22Rv1 (cell line): ENCODE results near the gene VSTM2B.

Source experiments
- H3K27ac ChIP-seq: fragments of 450-650 bp; 2 replicates; pipeline ENCODE4 v1.5.1; 2017
- ZFX ChIP-seq: fragments of 450-650 bp; IDR thresholded peaks from 2 replicates; pipeline ENCODE4 v1.6.1; 2017; ENCODE audit warnings: antibody characterized with exemption, borderline replicate concordance
- TF ChIP-seq, protein P1 (sequence below): fragments of 450-650 bp; IDR thresholded peaks from 2 replicates; pipeline ENCODE4 v1.5.1; 2017; ENCODE audit warnings: mild to moderate bottlenecking

VSTM2B gene

DNA sequence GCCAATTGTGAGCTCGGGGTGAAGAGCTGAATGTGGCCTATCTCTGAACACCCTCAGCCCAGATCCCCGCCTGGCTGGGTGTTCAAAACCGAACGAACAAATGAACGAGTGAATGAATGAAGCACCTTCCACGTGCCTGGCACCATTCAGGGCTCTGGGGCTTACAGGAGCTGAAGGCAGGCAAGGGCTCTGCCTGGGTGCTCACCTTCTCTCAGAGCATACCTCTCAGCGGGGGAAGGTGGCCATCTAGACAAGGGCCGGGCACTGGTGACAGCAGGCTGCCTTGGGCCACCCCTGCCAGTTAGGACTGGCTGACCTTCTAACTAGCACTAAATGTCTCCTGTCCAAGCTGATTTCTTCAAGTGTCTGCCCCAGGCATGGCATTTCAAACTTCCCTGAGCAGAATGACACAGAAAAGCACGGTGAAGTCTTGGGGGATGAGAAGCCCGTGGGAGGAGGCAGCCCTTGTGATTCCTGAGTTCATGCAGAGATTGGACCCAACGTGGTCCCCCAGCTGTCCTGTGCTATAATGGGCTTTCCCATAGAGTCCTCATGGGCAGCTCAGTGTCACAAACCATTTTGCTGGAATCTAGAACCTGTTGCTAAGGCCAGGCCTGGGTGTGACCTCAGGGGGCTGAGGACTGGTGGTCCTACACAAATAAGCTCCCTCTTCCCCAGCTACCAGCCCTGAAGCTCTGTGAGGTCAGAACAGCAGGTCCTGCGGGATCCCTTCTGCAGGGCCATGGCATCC is 27.9 kb upstream of the VSTM2B start:
- TF ChIP-seq ZFX: no peak
- TF ChIP-seq, protein P1, sequence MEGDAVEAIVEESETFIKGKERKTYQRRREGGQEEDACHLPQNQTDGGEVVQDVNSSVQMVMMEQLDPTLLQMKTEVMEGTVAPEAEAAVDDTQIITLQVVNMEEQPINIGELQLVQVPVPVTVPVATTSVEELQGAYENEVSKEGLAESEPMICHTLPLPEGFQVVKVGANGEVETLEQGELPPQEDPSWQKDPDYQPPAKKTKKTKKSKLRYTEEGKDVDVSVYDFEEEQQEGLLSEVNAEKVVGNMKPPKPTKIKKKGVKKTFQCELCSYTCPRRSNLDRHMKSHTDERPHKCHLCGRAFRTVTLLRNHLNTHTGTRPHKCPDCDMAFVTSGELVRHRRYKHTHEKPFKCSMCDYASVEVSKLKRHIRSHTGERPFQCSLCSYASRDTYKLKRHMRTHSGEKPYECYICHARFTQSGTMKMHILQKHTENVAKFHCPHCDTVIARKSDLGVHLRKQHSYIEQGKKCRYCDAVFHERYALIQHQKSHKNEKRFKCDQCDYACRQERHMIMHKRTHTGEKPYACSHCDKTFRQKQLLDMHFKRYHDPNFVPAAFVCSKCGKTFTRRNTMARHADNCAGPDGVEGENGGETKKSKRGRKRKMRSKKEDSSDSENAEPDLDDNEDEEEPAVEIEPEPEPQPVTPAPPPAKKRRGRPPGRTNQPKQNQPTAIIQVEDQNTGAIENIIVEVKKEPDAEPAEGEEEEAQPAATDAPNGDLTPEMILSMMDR: no peak
- H3K27ac ChIP-seq: no peak overlapping the region

DNA sequence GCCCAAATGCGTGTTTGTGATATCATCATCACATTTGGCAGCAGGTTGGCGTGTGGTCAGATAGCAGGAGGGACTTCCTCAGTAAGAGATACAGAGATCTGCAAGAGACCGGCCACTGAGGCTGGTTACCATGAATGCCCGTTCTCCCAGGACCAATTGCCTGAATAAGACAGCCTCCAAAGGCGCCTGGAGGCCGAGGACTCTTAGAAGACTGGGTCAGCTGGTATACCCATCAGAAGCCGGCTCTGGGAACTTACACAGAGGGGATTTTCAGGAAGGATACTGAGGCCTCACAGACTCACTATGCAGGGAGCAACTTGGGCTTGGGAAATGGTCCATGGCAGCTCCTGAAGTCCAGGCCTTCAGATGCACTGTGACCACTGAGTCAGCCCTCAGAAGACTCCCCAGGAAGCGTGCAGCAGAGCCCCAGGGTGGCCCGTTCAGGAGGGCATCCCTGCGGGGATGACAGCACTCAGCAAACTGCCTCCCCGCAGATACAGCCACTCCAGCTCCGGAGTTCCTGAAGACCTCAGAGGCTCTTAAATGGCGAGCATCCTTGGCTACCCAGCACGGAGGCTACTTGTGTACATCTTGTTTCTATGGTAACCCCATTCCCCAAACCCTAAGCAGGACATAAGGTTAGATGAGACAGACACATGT is 26.4 kb upstream of the VSTM2B start:
- TF ChIP-seq, protein P1: no peak
- no peak for TF ChIP-seq ZFX

GRCh38 chr19:29499921-29500590 is 25.7 kb upstream of the VSTM2B start:
- no peak for TF ChIP-seq ZFX
- TF ChIP-seq, protein P1: no peak
- H3K27ac ChIP-seq: no peak overlapping the region

More for the DNA sequence above, 26.4 kb upstream of the VSTM2B start:
- no peak overlapping the region for H3K27ac ChIP-seq

DNA sequence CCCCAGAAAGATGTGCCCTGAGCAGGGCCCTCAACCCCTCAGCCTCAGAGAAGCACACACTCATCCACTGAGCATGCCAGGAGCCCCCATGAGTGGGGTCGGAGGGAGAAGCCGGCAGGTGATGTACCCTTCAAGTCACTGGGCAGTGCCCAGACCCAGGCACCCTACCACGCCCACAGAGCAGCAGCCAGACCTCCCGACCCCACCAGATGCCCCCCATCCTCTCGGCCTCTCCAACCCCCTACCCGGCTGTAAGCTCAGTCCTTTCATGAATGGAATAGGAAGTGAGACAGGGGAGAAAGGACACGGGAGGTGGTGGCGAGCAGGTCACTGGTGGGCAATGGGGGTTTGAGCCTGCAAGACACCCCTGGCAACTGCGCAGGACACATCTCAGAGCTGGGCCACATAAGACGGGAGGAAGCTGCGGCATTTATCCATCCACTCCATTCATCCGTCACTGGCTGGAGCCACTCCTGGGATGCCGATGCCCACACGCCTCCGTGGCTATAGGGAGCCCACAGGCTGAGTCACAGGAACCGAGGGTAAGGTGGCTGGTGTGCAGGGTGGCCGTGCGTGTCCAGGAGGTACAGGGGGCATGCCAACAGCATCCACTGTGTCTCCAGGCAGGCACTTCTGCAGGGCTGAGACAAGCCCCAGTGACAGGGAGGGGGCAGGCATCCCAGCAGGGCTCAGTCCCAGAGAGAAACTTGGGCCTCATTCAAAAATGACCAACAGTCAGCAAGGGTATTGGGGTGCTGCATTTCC is 23.8 kb upstream of the VSTM2B start:
- H3K27ac ChIP-seq: no peak overlapping the region
- TF ChIP-seq, protein P1: no peak
- no peak for TF ChIP-seq ZFX

- no peak overlapping the region for H3K27ac ChIP-seq
- no peak for TF ChIP-seq ZFX
- TF ChIP-seq, protein P1: no peak
These were observed 23.3 kb upstream of the VSTM2B start for GRCh38 chr19:29502581-29502850.

- H3K27ac ChIP-seq: no peak overlapping the region
- TF ChIP-seq ZFX: no peak
- TF ChIP-seq, protein P1: no peak
These were observed 22.5 kb upstream of the VSTM2B start for GRCh38 chr19:29503140-29503758.
